ENCODE data around the gene SH3YL1.

DNA sequence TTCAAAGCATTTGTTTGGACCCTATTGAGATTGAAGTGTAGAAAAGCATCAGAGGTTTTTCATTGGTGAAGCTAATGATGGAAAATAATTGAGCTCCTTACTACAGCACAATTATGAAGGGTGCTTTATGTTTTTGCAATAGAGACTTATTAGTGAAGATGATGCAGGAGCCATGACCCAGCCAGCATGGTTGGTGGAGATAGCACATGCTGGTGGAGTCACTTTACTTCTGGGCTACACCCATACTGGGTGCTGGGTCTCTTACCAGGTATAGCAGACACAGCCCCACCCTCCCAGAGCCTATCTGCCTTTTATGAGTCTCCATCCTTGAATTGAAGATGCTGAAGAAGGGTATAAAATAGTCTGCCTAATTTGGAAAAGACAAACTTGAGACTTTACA, 4.5 kb upstream of the SH3YL1 start:
- TF ChIP-seq, protein P1, sequence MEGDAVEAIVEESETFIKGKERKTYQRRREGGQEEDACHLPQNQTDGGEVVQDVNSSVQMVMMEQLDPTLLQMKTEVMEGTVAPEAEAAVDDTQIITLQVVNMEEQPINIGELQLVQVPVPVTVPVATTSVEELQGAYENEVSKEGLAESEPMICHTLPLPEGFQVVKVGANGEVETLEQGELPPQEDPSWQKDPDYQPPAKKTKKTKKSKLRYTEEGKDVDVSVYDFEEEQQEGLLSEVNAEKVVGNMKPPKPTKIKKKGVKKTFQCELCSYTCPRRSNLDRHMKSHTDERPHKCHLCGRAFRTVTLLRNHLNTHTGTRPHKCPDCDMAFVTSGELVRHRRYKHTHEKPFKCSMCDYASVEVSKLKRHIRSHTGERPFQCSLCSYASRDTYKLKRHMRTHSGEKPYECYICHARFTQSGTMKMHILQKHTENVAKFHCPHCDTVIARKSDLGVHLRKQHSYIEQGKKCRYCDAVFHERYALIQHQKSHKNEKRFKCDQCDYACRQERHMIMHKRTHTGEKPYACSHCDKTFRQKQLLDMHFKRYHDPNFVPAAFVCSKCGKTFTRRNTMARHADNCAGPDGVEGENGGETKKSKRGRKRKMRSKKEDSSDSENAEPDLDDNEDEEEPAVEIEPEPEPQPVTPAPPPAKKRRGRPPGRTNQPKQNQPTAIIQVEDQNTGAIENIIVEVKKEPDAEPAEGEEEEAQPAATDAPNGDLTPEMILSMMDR (optimal IDR thresholded peaks at IDR 0.05 in 1 of 3, IDR thresholded peaks at IDR 0.05 in 1 of 3, conservative IDR thresholded peaks at IDR 0.05 in 1 of 3; ENCODE audit: extremely low read depth in 1 of 3, insufficient read depth in 2 of 3, low read length in 3 of 3), result no peak
- no peak for TF ChIP-seq EZH2 (IDR thresholded peaks at IDR 0.05; ENCODE audit: low read length)
